GM23338 (cell line): Measurements from ENCODE around the gene GRIN1. TPM values are rescaled to one million over a fixed set of nuclear protein-coding genes. Genes with fewer than 3 reads are reported as not detected.
A peak's percentile ranks its signal among the peaks of the same experiment; 100 is the strongest.

ENCODE experiments used
- ATAC-seq: fragments of 200-7000 bp; cut with Tn5 transposase; 3 replicates; pipeline ENCODE4 v1.9.1; 2020
- DNase-seq: peaks from one replicate; pipeline ENCODE4 v3.0.0-alpha.2; 2015; ENCODE audit warnings: low spot score
- H2AFZ ChIP-seq: fragments of 200-600 bp; sonication (generic); 2 replicates; pipeline ENCODE4 v1.8.0; 2016; ENCODE audit warnings: antibody characterized with exemption, mild to moderate bottlenecking, moderate library complexity
- H3F3A ChIP-seq: fragments of 200-600 bp; sonication (generic); replicated peaks from 2 replicates; pipeline ENCODE4 v1.8.0; 2017; ENCODE audit warnings: antibody characterized with exemption, mixed run types, low read depth
- H3K27ac ChIP-seq: fragments of 200-600 bp; sonication (generic); 2 replicates; pipeline ENCODE4 v1.6.1; 2016; ENCODE audit warnings: low read depth
- H3K27me3 ChIP-seq: fragments of 200-600 bp; sonication (generic); 2 replicates; pipeline ENCODE4 v1.8.0; 2016; ENCODE audit warnings: mild to moderate bottlenecking, mixed run types, moderate library complexity; ENCODE audit not compliant: insufficient read depth
- H3K36me3 ChIP-seq: fragments of 200-600 bp; sonication (generic); 2 replicates; pipeline ENCODE4 v1.8.0; 2016; ENCODE audit warnings: mild to moderate bottlenecking; ENCODE audit not compliant: insufficient read depth
- H3K4me1 ChIP-seq: fragments of 200-600 bp; sonication (generic); 2 replicates; pipeline ENCODE4 v1.8.0; 2016; ENCODE audit warnings: mild to moderate bottlenecking, moderate library complexity; ENCODE audit not compliant: insufficient read depth
- H3K4me2 ChIP-seq: fragments of 200-600 bp; sonication (generic); 2 replicates; pipeline ENCODE4 v1.7.1; 2017; ENCODE audit warnings: mixed run types
- H3K4me3 ChIP-seq: fragments of 200-600 bp; sonication (generic); 2 replicates; pipeline ENCODE4 v1.6.1; 2016; ENCODE audit warnings: mixed run types
- H3K79me2 ChIP-seq: fragments of 200-600 bp; sonication (generic); replicated peaks from 2 replicates; pipeline ENCODE4 v1.8.0; 2017; ENCODE audit warnings: mild to moderate bottlenecking; ENCODE audit not compliant: insufficient read depth
- H3K9me2 ChIP-seq: fragments of 200-600 bp; sonication (generic); 2 replicates; pipeline ENCODE4 v1.8.0; 2017; ENCODE audit not compliant: insufficient read depth
- H4K20me1 ChIP-seq: fragments of 200-600 bp; sonication (generic); replicated peaks from 2 replicates; pipeline ENCODE4 v1.8.0; 2017; ENCODE audit warnings: mild to moderate bottlenecking; ENCODE audit not compliant: insufficient read depth
- H3K27ac Mint-ChIP-seq: 2 replicates; pipeline ENCODE4 v1.8.0; 2020; ENCODE audit warnings: inconsistent platforms, mild to moderate bottlenecking, moderate library complexity, mixed read lengths
- H3K27me3 Mint-ChIP-seq: 3 replicates; pipeline ENCODE4 v1.8.0; 2022; ENCODE audit warnings: low read depth, mild to moderate bottlenecking, moderate library complexity, mixed read lengths, inconsistent platforms; ENCODE audit not compliant: insufficient read depth, poor library complexity
- H3K36me3 Mint-ChIP-seq: 3 replicates; pipeline ENCODE4 v1.8.0; 2021; ENCODE audit warnings: low read depth, mild to moderate bottlenecking, inconsistent platforms, moderate library complexity, mixed read lengths
- H3K4me1 Mint-ChIP-seq: 3 replicates; pipeline ENCODE4 v1.8.0; 2020; ENCODE audit warnings: mild to moderate bottlenecking, inconsistent platforms, mixed read lengths
- H3K4me3 Mint-ChIP-seq: 3 replicates; pipeline ENCODE4 v1.8.0; 2021; ENCODE audit warnings: moderate library complexity, mild to moderate bottlenecking, inconsistent platforms, mixed read lengths
- H3K9me3 Mint-ChIP-seq: 3 replicates; pipeline ENCODE4 v1.8.0; 2020; ENCODE audit warnings: moderate library complexity, mild to moderate bottlenecking, inconsistent platforms, mixed read lengths
- CREB1 ChIP-seq: fragments of 250-450 bp; sonication (Bioruptor Pico); IDR thresholded peaks from 2 replicates; pipeline ENCODE4 v1.5.0; 2020; ENCODE audit warnings: low read depth, mild to moderate bottlenecking, moderate library complexity
- CTCF ChIP-seq, 2 experiments: fragments of 200-600 bp in 1 of 2; sonication (generic) in 1 of 2; conservative IDR thresholded peaks; 2 replicates each; pipeline versions ENCODE4 v1.5.1 to v1.6.1; 2016 to 2017; ENCODE audit warnings: antibody characterized with exemption in 2 of 2, low read depth in 2 of 2, mild to moderate bottlenecking in 2 of 2, moderate library complexity in 1 of 2
- ETS1 ChIP-seq: IDR thresholded peaks from 2 replicates; pipeline ENCODE4 v1.6.1; 2016; ENCODE audit warnings: antibody characterized with exemption
- EZH2phosphoT487 ChIP-seq: fragments of 200-600 bp; sonication (generic); IDR thresholded peaks from one replicate; pipeline ENCODE4 v1.8.1; 2018; ENCODE audit warnings: antibody characterized with exemption; ENCODE audit not compliant: unreplicated experiment
- JUNB ChIP-seq: IDR thresholded peaks from one replicate; pipeline ENCODE4 v1.6.1; 2016; ENCODE audit warnings: antibody characterized with exemption; ENCODE audit not compliant: unreplicated experiment
- POLR2AphosphoS5 ChIP-seq: IDR thresholded peaks from 2 replicates; pipeline ENCODE4 v1.6.1; 2016; ENCODE audit warnings: antibody characterized with exemption, low read depth
- REST ChIP-seq: IDR thresholded peaks from one replicate; pipeline ENCODE4 v1.6.1; 2018; ENCODE audit warnings: antibody characterized with exemption; ENCODE audit not compliant: unreplicated experiment
- STAT1 ChIP-seq: IDR thresholded peaks from one replicate; pipeline ENCODE4 v1.6.1; 2016; ENCODE audit warnings: antibody characterized with exemption; ENCODE audit not compliant: unreplicated experiment
- ZNF331 ChIP-seq: fragments of 250-450 bp; sonication (Bioruptor Pico); IDR thresholded peaks from 2 replicates; pipeline ENCODE4 v1.5.0; 2020; ENCODE audit warnings: low read depth, mild to moderate bottlenecking, moderate library complexity
- ZNF462 ChIP-seq: fragments of 250-450 bp; sonication (Bioruptor Pico); IDR thresholded peaks from 2 replicates; pipeline ENCODE4 v1.5.0; 2020; ENCODE audit warnings: mild to moderate bottlenecking, moderate library complexity
- polyA plus RNA-seq: library from polyadenylated mRNA; unstranded; fragments of >200 nt; fragmentation: Nextera tagmentation; extraction: Ambion mirVana; gene quantifications from 2 replicates; pipeline ENCODE4 v1.2.1, GENCODE V29; 2016
- total RNA-seq: library from RNA; depleted of rRNA; stranded (reverse); fragments of >200 nt; shearing (Covaris generic); gene quantifications from 2 replicates; pipeline ENCODE4 v1.2.3, GENCODE V29; 2014

The GRIN1 gene
- total and polyA plus RNA-seq, 2 experiments from 2014 or later: 2.7 to 5.5 TPM

GRCh38 chr9:137198051-137198901 lies 59.3 kb downstream of the GRIN1 start (continued):
- no peak for TF ChIP-seq ZNF462 (CRISPR knock-in tag)
- no peak for TF ChIP-seq ETS1
- no peak for TF ChIP-seq CREB1 (CRISPR knock-in tag)
- TF ChIP-seq EZH2phosphoT487: no peak

- Histone ChIP-seq H3K79me2 (peaks cover 63% of the 10 kb centered on the region), H2AFZ (no peak overlapping the region), H4K20me1 (peaks cover 4% of the 10 kb centered on the region), H3K4me3 (peak overlapping the region; percentile 55; the same call in 1 of the 2 replicates), H3K27ac (no peak overlapping the region), H3F3A (peaks cover 15% of the 10 kb centered on the region; the same call in 1 of the 2 replicates), H3K27me3 (no peaks in the 10 kb centered on the region), H3K36me3 (no peaks in the 10 kb centered on the region), H3K4me1 (peaks cover 16% of the 10 kb centered on the region; the same call in 1 of the 2 replicates), H3K9me2 (no peaks in the 10 kb centered on the region), H3K4me2 (peak overlapping the region; percentile 87)
- Mint-ChIP-seq H3K36me3 (no peaks in the 10 kb centered on the region; the same call in 2 of the 3 replicates), H3K4me3 (peak overlapping the region; percentile 43; the same call in 2 of the 3 replicates), H3K9me3 (no peaks in the 10 kb centered on the region; the same call in 2 of the 3 replicates), H3K27ac (no peak overlapping the region), H3K4me1 (peaks cover 26% of the 10 kb centered on the region), H3K27me3 (peaks cover 7% of the 10 kb centered on the region)
- no peak for DNase-seq
- no peak for ATAC-seq
- TF ChIP-seq REST (no peak), JUNB (no peak), POLR2AphosphoS5 (no peak), CTCF (conservative IDR thresholded peaks at IDR 0.05; ENCODE audit: low read depth in 2 of 2) (no peak), STAT1 (no peak), ZNF331 (no peak)
Observed at GRCh38 chr9:137198902-137199283, 59.9 kb downstream of the GRIN1 start.
